Body of pancreas (tissue), 4 donors: Measurements from ENCODE around the gene CSNK2A2. TPM values are rescaled to one million over a fixed set of nuclear protein-coding genes. Genes with fewer than 3 reads are reported as not detected.

Source experiments
- ATAC-seq: fragments of 150-250 bp; one replicate; pipeline ENCODE4 v1.9.1; 2016
- DNase-seq, 4 donors: peaks; one replicate each; pipeline ENCODE4 v3.0.0-alpha.2; 2019
- H3K27ac ChIP-seq, 4 donors: fragments of 200-600 bp; sonication (generic); 1 replicate in 3 of 4; 2 replicates in 1 of 4; pipeline versions ENCODE4 v1.5.1 to v1.6.1; 2016 to 2019; ENCODE audit warnings: mild to moderate bottlenecking in 1 of 4, mixed read lengths in 1 of 4, moderate library complexity in 1 of 4
- H3K27me3 ChIP-seq, 2 donors: fragments of 200-600 bp; sonication (generic); one replicate each; pipeline ENCODE4 v1.6.0; 2016; ENCODE audit warnings: mild to moderate bottlenecking in 1 of 2
- H3K36me3 ChIP-seq, 2 donors: fragments of 200-600 bp; sonication (generic); replicated peaks in 1 of 2; 2 replicates each; pipeline ENCODE4 v1.5.1; 2016; ENCODE audit warnings: low read depth in 2 of 2; ENCODE audit not compliant: insufficient read depth in 1 of 2
- H3K4me1 ChIP-seq: fragments of 200-600 bp; sonication (generic); one replicate; pipeline ENCODE4 v1.6.0; 2016
- H3K4me3 ChIP-seq, 2 donors: fragments of 200-600 bp; sonication (generic); 1 replicate in 1 of 2; 2 replicates in 1 of 2; pipeline ENCODE4 v1.5.1; 2016 to 2019
- H3K9me3 ChIP-seq, 3 donors: fragments of 200-600 bp; sonication (generic); 1 replicate in 2 of 3; 2 replicates in 1 of 3; pipeline ENCODE4 v1.5.1; 2016
- CTCF ChIP-seq, 7 experiments: fragments of 450-650 bp in 4 of 7; fragments of 200-600 bp in 3 of 7; sonication (generic) in 3 of 7; IDR thresholded peaks; one replicate each; pipeline ENCODE4 v1.5.1; 2016 to 2019; ENCODE audit warnings: antibody characterized with exemption in 7 of 7
- POLR2A ChIP-seq, 3 donors: fragments of 450-650 bp; IDR thresholded peaks; one replicate each; pipeline ENCODE4 v1.6.1; 2016; ENCODE audit warnings: antibody characterized with exemption in 3 of 3, mild to moderate bottlenecking in 2 of 3
- WGBS, 2 donors: methylation state at CpG; one replicate each; pipeline ENCODE4 v1.1.5; 2017; 5-methylcytosine and 5-hydroxymethylcytosine counted together
- intact Hi-C: fragments of 100-400 bp; cut with DNase I; formaldehyde crosslinking; loops from one replicate; pipeline ENCODE4 v1.15.1; 2023
- total RNA-seq, 2 donors: library from RNA; depleted of rRNA; stranded (reverse); fragments of >200 nt; gene quantifications; one replicate each; pipeline ENCODE4 v1.1.0, GENCODE V29; 2016

CSNK2A2 gene
- total RNA-seq: 10 to 100 TPM; 27.7 to 30.1 TPM

GRCh38 chr16:58198022-58198683, at the start of gene CSNK2A2:
Gene CSNK2A2 (minus strand): TSS chr16:58198106. CDS start chr16:58197736, 370 bp downstream.
- H3K9me3 ChIP-seq: no peaks in the 10 kb centered on the region
- intact Hi-C loops: no loop called here
- WGBS, 2 donors: 4 to 11% methylated on average over 9 to 22 of the region's 52 CpGs
- H3K36me3 ChIP-seq: no peaks in the 10 kb centered on the region
- H3K27me3 ChIP-seq: no peaks in the 10 kb centered on the region
- peak; percentile 96 for ATAC-seq
- TF ChIP-seq CTCF (IDR thresholded peaks at IDR 0.05): peak in 6 of 7 experiments; percentile 10 to 79 (median 51)
- TF ChIP-seq POLR2A (IDR thresholded peaks at IDR 0.05): peak in 1 of 3 donors; percentile 18
- peak within 1 kb of the TSS; percentile 55 to 73 for H3K4me3 ChIP-seq
- peak; percentile 74 to 78 (median 76) for DNase-seq
- H3K4me1 ChIP-seq: peaks cover 18% of the 10 kb centered on the region
- H3K27ac ChIP-seq: peak within 1 kb of the TSS in 3 of 4 donors; percentile 34 to 43 (median 41)

DNA sequence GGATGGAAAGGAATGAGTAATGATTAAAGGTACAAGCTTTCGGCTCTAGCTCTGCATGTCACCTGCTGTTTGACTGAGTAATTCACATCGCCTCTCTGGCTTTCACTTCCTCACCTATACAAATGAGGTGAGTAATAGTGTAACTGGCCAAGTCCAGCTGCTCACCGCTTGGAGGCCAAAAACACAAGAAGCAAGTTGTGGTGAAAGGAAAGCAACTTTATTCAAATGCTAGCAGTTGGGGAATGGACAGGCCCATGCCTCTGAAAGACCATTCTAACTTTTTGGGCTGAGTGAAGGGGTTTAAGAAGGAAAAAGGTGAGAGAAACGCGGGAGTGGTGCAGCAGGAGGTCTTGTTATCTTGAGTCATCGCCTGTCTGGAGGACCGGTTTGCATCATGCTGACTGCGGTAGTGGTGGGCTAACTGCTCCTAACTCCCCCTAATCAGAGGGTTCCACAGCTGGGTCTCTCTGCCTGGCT, 45.7 kb upstream of the CSNK2A2 start:
- ATAC-seq: peak; percentile 87

GRCh38 chr16:58236831-58237230, 38.9 kb upstream of the CSNK2A2 start:
- intact Hi-C loops: no loop called here
- Histone ChIP-seq H3K27ac (no peak overlapping the region), H3K4me3 (no peak overlapping the region), H3K27me3 (no peaks in the 10 kb centered on the region), H3K4me1 (no peaks in the 10 kb centered on the region), H3K36me3 (no peaks in the 10 kb centered on the region), H3K9me3 (no peaks in the 10 kb centered on the region)
- DNase-seq (no peak), ATAC-seq (no peak)
- TF ChIP-seq POLR2A (IDR thresholded peaks at IDR 0.05) (no peak), CTCF (IDR thresholded peaks at IDR 0.05) (no peak)
- WGBS, 2 donors: 18 to 19% methylated on average over 5 of the region's 5 CpGs

More for the DNA sequence above, 45.7 kb upstream of the CSNK2A2 start:
- Histone ChIP-seq H3K36me3 (no peaks in the 10 kb centered on the region), H3K4me1 (no peaks in the 10 kb centered on the region), H3K27me3 (no peaks in the 10 kb centered on the region), H3K27ac (peak overlapping the region in 2 of 4 donors; percentile 35 to 68), H3K4me3 (no peak overlapping the region), H3K9me3 (no peaks in the 10 kb centered on the region)
- TF ChIP-seq POLR2A (IDR thresholded peaks at IDR 0.05): no peak
- peak in 4 of 7 experiments; percentile 28 to 40 (median 30) for TF ChIP-seq CTCF (IDR thresholded peaks at IDR 0.05)
- peak; percentile 20 to 69 (median 50) for DNase-seq
- intact Hi-C loops: no loop called here
- 22 to 25% methylated on average over 8 of the region's 8 CpGs for WGBS, 2 donors

GRCh38 chr16:58236231-58236690, 38.4 kb upstream of the CSNK2A2 start:
- peak; percentile 73 to 80 (median 75) for DNase-seq
- TF ChIP-seq POLR2A (IDR thresholded peaks at IDR 0.05) (no peak), CTCF (IDR thresholded peaks at IDR 0.05) (no peak)
- Histone ChIP-seq H3K9me3 (no peaks in the 10 kb centered on the region), H3K36me3 (no peaks in the 10 kb centered on the region), H3K27me3 (no peaks in the 10 kb centered on the region), H3K4me1 (no peaks in the 10 kb centered on the region), H3K27ac (no peak overlapping the region), H3K4me3 (peak overlapping the region in 1 of 2 donors; percentile 17)
- 1 to 3% methylated on average over 13 of the region's 13 CpGs for WGBS, 2 donors
- intact Hi-C loops: no loop called here
- peak; percentile 96 for ATAC-seq
